ENCODE data around the gene POMT2.

POMT2 gene

DNA sequence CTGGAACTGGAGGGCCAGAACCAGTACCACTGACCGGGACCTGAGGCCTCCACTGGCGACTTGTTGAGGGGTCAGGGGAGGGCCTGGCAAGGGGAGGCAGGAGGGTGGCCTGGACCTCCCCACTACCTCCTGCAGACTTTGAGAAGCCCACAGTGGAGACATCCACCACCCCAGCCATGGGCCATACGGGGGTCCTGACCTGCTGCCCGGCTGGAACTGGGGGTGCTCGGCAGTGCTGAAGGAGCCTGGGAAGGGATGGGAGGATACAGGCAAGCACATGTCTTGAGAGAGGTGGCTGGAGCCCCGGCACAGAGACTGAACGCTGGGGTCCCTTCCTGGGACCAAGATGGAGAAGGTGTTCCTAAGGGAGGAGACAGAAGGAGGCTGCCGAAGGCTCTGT lies 64.0 kb downstream of the POMT2 start:
- Mint-ChIP-seq H3K36me3 (ENCODE audit: low read depth) (no peaks in the 10 kb centered on the region), H3K9me3 (no peaks in the 10 kb centered on the region), H3K4me3 (no peak overlapping the region), H3K27ac (no peak overlapping the region), H3K4me1 (peaks cover 6% of the 10 kb centered on the region), H3K27me3 (ENCODE audit: low read depth, poor library complexity) (peaks cover 30% of the 10 kb centered on the region)
- TF ChIP-seq, protein P1, sequence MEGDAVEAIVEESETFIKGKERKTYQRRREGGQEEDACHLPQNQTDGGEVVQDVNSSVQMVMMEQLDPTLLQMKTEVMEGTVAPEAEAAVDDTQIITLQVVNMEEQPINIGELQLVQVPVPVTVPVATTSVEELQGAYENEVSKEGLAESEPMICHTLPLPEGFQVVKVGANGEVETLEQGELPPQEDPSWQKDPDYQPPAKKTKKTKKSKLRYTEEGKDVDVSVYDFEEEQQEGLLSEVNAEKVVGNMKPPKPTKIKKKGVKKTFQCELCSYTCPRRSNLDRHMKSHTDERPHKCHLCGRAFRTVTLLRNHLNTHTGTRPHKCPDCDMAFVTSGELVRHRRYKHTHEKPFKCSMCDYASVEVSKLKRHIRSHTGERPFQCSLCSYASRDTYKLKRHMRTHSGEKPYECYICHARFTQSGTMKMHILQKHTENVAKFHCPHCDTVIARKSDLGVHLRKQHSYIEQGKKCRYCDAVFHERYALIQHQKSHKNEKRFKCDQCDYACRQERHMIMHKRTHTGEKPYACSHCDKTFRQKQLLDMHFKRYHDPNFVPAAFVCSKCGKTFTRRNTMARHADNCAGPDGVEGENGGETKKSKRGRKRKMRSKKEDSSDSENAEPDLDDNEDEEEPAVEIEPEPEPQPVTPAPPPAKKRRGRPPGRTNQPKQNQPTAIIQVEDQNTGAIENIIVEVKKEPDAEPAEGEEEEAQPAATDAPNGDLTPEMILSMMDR (IDR thresholded peaks at IDR 0.05), result no peak
- DNase-seq, result no peak

DNA sequence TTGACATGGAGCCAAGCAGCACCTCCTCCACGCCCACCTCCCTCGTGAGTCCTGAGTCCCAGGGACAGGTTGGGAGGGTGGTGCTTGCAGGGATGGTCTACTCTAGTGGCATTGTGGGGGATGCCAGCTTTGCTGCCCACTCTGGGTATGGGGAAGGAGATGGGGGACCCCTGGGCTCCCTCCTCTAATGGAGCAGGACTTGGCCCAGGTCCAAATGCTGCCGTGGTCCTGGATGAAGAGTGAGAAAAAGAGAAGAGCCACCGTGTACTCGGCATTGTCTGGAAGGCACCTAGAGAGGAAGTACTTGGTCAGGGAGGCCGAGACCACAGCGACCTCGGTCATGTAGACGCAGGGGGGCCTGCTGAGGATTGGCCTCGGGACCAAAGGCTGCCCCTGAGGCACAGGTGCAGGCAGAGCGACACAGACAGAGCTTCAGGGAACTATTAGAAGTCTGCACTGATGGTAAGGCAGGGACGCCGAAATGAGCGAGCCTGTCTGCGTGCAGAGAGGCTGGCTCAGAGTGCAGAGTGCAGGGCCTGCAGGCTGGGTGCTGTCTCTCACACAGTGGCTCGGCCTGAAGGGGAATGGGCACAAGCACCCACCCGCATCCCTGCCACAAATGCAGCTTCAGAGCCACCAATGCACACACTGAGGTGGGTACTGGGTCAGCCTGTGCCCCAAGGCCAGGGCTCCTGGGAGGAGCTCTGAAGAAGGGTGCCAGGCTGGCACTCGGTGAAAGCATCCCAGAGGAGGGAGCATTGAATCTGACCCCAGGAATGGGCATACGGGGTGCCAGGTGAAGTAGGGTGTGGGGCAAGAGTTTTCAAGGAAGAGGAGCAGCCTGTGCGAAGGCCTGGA lies 67.1 kb downstream of the POMT2 start:
- Mint-ChIP-seq H3K36me3 (ENCODE audit: low read depth) (no peaks in the 10 kb centered on the region), H3K27ac (no peak overlapping the region), H3K9me3 (no peaks in the 10 kb centered on the region), H3K27me3 (ENCODE audit: low read depth, poor library complexity) (peaks cover 35% of the 10 kb centered on the region), H3K4me1 (peaks cover 12% of the 10 kb centered on the region), H3K4me3 (no peak overlapping the region)
- DNase-seq, result no peak
- TF ChIP-seq, protein P1 (IDR thresholded peaks at IDR 0.05), result no peak

DNA sequence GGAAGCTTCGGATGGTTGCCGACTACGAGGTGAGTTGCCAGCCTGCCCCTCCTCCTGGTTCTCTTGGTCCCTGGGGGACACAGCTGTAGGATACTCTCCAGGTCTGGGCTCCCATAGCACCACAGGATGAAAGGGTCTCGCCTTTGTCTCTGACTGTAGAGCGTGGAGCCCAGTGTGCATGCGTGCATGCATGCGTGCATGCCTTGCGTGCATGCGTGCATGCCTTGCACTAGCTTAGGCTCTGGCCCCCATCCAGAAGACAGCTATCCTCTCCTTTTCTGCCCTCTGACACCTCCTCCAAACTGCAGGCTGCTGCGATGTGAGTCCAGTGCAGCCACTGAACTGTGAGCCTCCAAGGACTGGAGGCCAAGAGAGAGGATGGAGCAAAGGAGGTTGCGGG lies 68.8 kb downstream of the POMT2 start:
- H3K27me3 Mint-ChIP-seq (ENCODE audit: low read depth, poor library complexity), result peaks cover 42% of the 10 kb centered on the region
- H3K4me3 Mint-ChIP-seq, result no peak overlapping the region
- H3K27ac Mint-ChIP-seq, result no peak overlapping the region
- peaks cover 12% of the 10 kb centered on the region for H3K4me1 Mint-ChIP-seq
- TF ChIP-seq, protein P1 (IDR thresholded peaks at IDR 0.05), result no peak
- no peak for DNase-seq
- no peaks in the 10 kb centered on the region for H3K9me3 Mint-ChIP-seq
- no peaks in the 10 kb centered on the region for H3K36me3 Mint-ChIP-seq (ENCODE audit: low read depth)

DNA sequence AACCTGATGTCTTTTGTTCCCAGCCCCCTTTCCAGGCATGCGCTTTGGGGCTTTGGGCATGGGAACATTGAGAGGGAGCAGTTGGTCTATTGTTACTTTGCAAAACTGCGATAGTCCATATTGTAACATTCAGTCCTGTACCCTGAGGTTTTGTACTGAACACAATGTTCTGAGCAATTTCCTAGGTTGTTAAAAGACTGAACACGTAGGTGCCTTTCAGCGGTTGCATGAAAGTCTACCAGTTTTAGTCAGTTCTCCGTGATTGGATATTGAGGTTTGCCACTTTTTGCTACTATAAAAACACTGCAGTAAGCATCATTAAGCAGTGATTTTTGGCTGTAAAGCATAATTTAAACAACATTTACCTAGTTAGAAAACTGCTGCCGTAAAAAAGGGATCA lies 69.8 kb downstream of the POMT2 start:
- H3K9me3 Mint-ChIP-seq, result no peaks in the 10 kb centered on the region
- H3K4me1 Mint-ChIP-seq, result peaks cover 12% of the 10 kb centered on the region
- H3K4me3 Mint-ChIP-seq, result no peak overlapping the region
- H3K27ac Mint-ChIP-seq, result no peak overlapping the region
- no peak for DNase-seq
- H3K36me3 Mint-ChIP-seq (ENCODE audit: low read depth), result no peaks in the 10 kb centered on the region
- TF ChIP-seq, protein P1 (IDR thresholded peaks at IDR 0.05), result no peak
- H3K27me3 Mint-ChIP-seq (ENCODE audit: low read depth, poor library complexity), result peaks cover 43% of the 10 kb centered on the region

DNA sequence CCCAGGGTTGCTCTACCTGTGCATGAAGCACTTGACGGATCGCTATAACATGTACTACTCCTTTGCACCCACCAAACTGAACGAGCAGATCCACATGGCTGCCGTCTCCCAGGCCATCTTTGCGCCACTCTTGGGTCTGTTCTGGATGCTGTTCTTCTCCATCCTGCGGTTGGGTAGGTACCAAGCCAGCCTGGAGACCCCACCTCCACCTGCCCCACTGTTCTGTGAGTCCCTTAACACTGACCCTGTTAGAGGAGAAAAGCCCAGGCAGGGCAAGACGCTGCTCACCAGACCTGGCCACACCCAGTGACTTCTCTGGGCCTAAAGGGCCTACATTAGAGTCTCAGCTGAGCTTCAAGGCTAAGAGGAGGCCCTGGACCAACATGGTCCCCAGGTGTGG lies 71.4 kb downstream of the POMT2 start:
- Mint-ChIP-seq H3K27ac (no peak overlapping the region), H3K4me1 (peaks cover 12% of the 10 kb centered on the region), H3K36me3 (ENCODE audit: low read depth) (no peaks in the 10 kb centered on the region), H3K9me3 (no peaks in the 10 kb centered on the region), H3K27me3 (ENCODE audit: low read depth, poor library complexity) (peaks cover 41% of the 10 kb centered on the region), H3K4me3 (no peak overlapping the region)
- DNase-seq, result no peak
- TF ChIP-seq, protein P1 (IDR thresholded peaks at IDR 0.05), result no peak

DNA sequence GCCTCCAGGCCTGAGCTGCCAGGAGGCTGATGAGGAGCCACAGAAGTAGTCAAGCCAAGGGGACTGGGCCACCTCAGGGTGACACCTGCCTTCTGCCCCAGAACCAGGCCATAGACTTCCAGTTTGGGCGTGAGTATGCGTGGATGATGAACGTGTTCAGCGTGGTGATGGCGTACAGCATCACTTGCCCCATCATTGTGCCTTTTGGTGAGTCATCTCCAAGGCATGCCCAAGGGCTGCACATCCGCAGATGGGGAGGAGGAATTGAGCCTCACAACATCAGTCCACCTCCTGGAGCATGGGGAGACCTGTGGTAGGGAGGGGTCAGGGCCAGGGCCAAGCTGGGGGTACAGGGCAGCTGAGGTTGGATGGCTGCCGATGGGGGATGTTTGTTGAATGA lies 72.0 kb downstream of the POMT2 start:
- Mint-ChIP-seq H3K36me3 (ENCODE audit: low read depth) (no peaks in the 10 kb centered on the region), H3K4me1 (peaks cover 12% of the 10 kb centered on the region), H3K27me3 (ENCODE audit: low read depth, poor library complexity) (peaks cover 36% of the 10 kb centered on the region)

More for the DNA sequence above, 72.0 kb downstream of the POMT2 start:
- TF ChIP-seq, protein P1 (IDR thresholded peaks at IDR 0.05), result no peak
- Mint-ChIP-seq H3K27ac (no peak overlapping the region), H3K4me3 (no peak overlapping the region), H3K9me3 (no peaks in the 10 kb centered on the region)
- DNase-seq, result no peak
